ENCODE data around the gene DAW1. TPM values are rescaled to one million over a fixed set of nuclear protein-coding genes. Genes with fewer than 3 reads are reported as not detected.
"Not testable (repeated sequence)": the region's sequence is repeated elsewhere in the genome, so short reads cannot be mapped to it uniquely, and the experiment has no call there.

The DAW1 gene
- polyA plus RNA-seq, 1 donor: 0.79 TPM

DNA sequence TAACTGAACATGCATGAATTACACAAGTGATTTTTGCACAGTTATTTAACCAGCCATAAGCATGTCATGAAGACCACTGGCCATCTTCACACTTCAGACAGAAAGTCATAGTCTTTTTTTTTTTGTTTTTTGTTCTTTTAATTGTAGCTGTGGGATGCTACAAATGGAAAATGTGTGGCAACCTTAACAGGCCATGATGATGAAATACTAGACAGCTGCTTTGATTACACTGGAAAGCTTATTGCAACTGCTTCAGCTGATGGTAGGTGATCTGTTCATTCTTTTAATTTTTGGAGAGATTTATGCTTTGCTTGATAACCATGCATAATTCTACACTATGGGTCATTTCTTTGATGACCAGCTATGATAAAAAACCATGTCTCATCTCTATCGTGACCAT is 35.6 kb downstream of the DAW1 start:
- no peak for DNase-seq
- no CpG with 5 or more reads among the region's 1 CpG for WGBS (ENCODE audit: insufficient coverage, low lambda C conversion rate)
- Histone ChIP-seq H3K27me3 (ENCODE audit: control insufficient read depth, insufficient read depth, low read length) (peaks cover 3% of the 10 kb centered on the region), H3K36me3 (ENCODE audit: control insufficient read depth, insufficient read depth, low read length) (no peaks in the 10 kb centered on the region), H3K4me1 (ENCODE audit: control insufficient read depth, insufficient read depth, low read length) (no peaks in the 10 kb centered on the region), H3K27ac (ENCODE audit: low read length) (no peak overlapping the region), H3K9me3 (ENCODE audit: control insufficient read depth, low read depth, low read length) (no peaks in the 10 kb centered on the region), H3K4me3 (ENCODE audit: low read length) (no peak overlapping the region)

- 84% methylated on average over 3 of the region's 7 CpGs for whole genome bisulfite sequencing (ENCODE audit: insufficient coverage, low lambda C conversion rate)
- H3K27me3 ChIP-seq (ENCODE audit: control insufficient read depth, insufficient read depth, low read length): no peaks in the 10 kb centered on the region
- H3K9me3 ChIP-seq (ENCODE audit: control insufficient read depth, low read depth, low read length): no peaks in the 10 kb centered on the region
- H3K36me3 ChIP-seq (ENCODE audit: control insufficient read depth, insufficient read depth, low read length): no peaks in the 10 kb centered on the region
- no peak overlapping the region for H3K27ac ChIP-seq (ENCODE audit: low read length)
- no peaks in the 10 kb centered on the region for H3K4me1 ChIP-seq (ENCODE audit: control insufficient read depth, insufficient read depth, low read length)
- H3K4me3 ChIP-seq (ENCODE audit: low read length): no peak overlapping the region
- no peak for DNase-seq
Measured at GRCh38 chr2:227908266-227909054, 37.0 kb downstream of the DAW1 start.

- H3K9me3 ChIP-seq (ENCODE audit: control insufficient read depth, low read depth, low read length): no peaks in the 10 kb centered on the region
- no peaks in the 10 kb centered on the region for H3K4me1 ChIP-seq (ENCODE audit: control insufficient read depth, insufficient read depth, low read length)
- no peak for DNase-seq
- H3K4me3 ChIP-seq (ENCODE audit: low read length): no peak overlapping the region
- WGBS (ENCODE audit: insufficient coverage, low lambda C conversion rate): no CpG with 5 or more reads among the region's 2 CpGs
- no peaks in the 10 kb centered on the region for H3K27me3 ChIP-seq (ENCODE audit: control insufficient read depth, insufficient read depth, low read length)
- H3K36me3 ChIP-seq (ENCODE audit: control insufficient read depth, insufficient read depth, low read length): no peaks in the 10 kb centered on the region
- H3K27ac ChIP-seq (ENCODE audit: low read length): no peak overlapping the region
Measured at GRCh38 chr2:227914362-227914761, 42.9 kb downstream of the DAW1 start.

- DNase-seq: peak in 1 of 2 donors; percentile 56
- no CpG with 5 or more reads among the region's 4 CpGs for WGBS (ENCODE audit: insufficient coverage, low lambda C conversion rate)
- no peaks in the 10 kb centered on the region for H3K4me1 ChIP-seq (ENCODE audit: control insufficient read depth, insufficient read depth, low read length)
- H3K36me3 ChIP-seq (ENCODE audit: control insufficient read depth, insufficient read depth, low read length): no peaks in the 10 kb centered on the region
- no peak overlapping the region for H3K27ac ChIP-seq (ENCODE audit: low read length)
- no peaks in the 10 kb centered on the region for H3K9me3 ChIP-seq (ENCODE audit: control insufficient read depth, low read depth, low read length)
- H3K4me3 ChIP-seq (ENCODE audit: low read length): no peak overlapping the region
- no peaks in the 10 kb centered on the region for H3K27me3 ChIP-seq (ENCODE audit: control insufficient read depth, insufficient read depth, low read length)
Measured at GRCh38 chr2:227921648-227922047, 50.2 kb downstream of the DAW1 start.

- WGBS (ENCODE audit: insufficient coverage, low lambda C conversion rate): no CpG with 5 or more reads among the region's 6 CpGs
- no peaks in the 10 kb centered on the region for H3K9me3 ChIP-seq (ENCODE audit: control insufficient read depth, low read depth, low read length)
- H3K36me3 ChIP-seq (ENCODE audit: control insufficient read depth, insufficient read depth, low read length): no peaks in the 10 kb centered on the region
- H3K4me1 ChIP-seq (ENCODE audit: control insufficient read depth, insufficient read depth, low read length): no peaks in the 10 kb centered on the region
- H3K27ac ChIP-seq (ENCODE audit: low read length): no peak overlapping the region
- no peak for DNase-seq
- H3K27me3 ChIP-seq (ENCODE audit: control insufficient read depth, insufficient read depth, low read length): no peaks in the 10 kb centered on the region
- no peak overlapping the region for H3K4me3 ChIP-seq (ENCODE audit: low read length)
Measured at GRCh38 chr2:227932001-227932400, 60.6 kb downstream of the DAW1 start.

GRCh38 chr2:227932403-227932802 is 61.0 kb downstream of the DAW1 start:
- DNase-seq: peak in 1 of 2 donors; percentile 32
- Histone ChIP-seq H3K27ac (ENCODE audit: low read length) (no peak overlapping the region), H3K4me3 (ENCODE audit: low read length) (no peak overlapping the region), H3K36me3 (ENCODE audit: control insufficient read depth, insufficient read depth, low read length) (no peaks in the 10 kb centered on the region), H3K27me3 (ENCODE audit: control insufficient read depth, insufficient read depth, low read length) (no peaks in the 10 kb centered on the region), H3K4me1 (ENCODE audit: control insufficient read depth, insufficient read depth, low read length) (no peaks in the 10 kb centered on the region), H3K9me3 (ENCODE audit: control insufficient read depth, low read depth, low read length) (no peaks in the 10 kb centered on the region)
- no CpG with 5 or more reads among the region's 2 CpGs for WGBS (ENCODE audit: insufficient coverage, low lambda C conversion rate)

DNA sequence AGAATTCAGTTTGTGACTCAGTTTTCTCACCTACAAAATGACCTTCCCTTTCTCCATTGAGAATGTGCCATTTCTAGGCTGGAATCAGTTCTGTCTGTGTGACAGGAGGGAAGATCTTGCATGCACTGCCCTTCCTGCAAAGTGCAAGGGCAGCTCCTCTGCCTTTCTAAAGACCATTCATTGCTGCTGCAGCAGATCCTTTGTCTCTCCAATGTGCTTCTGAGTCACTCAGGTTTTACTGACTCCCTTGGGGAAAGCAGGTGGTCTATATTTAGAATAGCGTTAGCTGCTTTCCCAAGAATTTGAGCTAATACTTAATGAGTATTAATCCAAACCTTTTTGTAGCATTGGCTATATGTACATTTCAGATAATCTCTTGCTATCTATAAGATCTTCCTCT is 62.5 kb downstream of the DAW1 start:
- no peak for DNase-seq
- WGBS (ENCODE audit: insufficient coverage, low lambda C conversion rate): 100% methylated on average over 1 of the region's 1 CpG
- no peaks in the 10 kb centered on the region for H3K9me3 ChIP-seq (ENCODE audit: control insufficient read depth, low read depth, low read length)
- H3K27ac ChIP-seq (ENCODE audit: low read length): no peak overlapping the region
- H3K4me3 ChIP-seq (ENCODE audit: low read length): no peak overlapping the region
- H3K36me3 ChIP-seq (ENCODE audit: control insufficient read depth, insufficient read depth, low read length): no peaks in the 10 kb centered on the region
- H3K4me1 ChIP-seq (ENCODE audit: control insufficient read depth, insufficient read depth, low read length): no peaks in the 10 kb centered on the region
- peaks cover 2% of the 10 kb centered on the region for H3K27me3 ChIP-seq (ENCODE audit: control insufficient read depth, insufficient read depth, low read length)

DNA sequence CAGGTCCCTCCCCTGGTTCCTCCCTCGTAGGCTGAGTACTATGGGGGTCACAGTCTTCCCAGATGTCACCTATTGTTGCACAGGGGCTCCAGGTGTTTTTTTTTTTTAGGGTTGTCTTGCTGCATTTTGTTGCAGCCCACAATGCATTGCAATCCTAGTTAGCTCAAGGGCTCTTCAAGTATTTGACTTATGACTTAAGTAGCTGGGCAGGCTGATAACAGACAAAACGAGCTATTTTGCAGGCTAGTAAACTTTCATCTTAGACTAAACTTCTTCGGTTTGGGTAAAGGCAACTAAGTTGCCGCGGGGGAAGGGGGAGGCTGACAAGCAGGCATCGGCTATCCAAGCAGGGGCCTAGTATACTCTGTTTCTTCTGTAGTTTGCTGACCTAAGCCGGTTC is 64.8 kb downstream of the DAW1 start:
- no CpG with 5 or more reads among the region's 7 CpGs for whole genome bisulfite sequencing (ENCODE audit: insufficient coverage, low lambda C conversion rate)
- DNase-seq; H3K27ac ChIP-seq (ENCODE audit: low read length); H3K4me1 ChIP-seq (ENCODE audit: control insufficient read depth, insufficient read depth, low read length); H3K36me3 ChIP-seq (ENCODE audit: control insufficient read depth, insufficient read depth, low read length); H3K27me3 ChIP-seq (ENCODE audit: control insufficient read depth, insufficient read depth, low read length); H3K4me3 ChIP-seq (ENCODE audit: low read length); H3K9me3 ChIP-seq (ENCODE audit: control insufficient read depth, low read depth, low read length): not testable (repeated sequence)

GRCh38 chr2:227939271-227940027 is 68.0 kb downstream of the DAW1 start:
- Histone ChIP-seq H3K4me1 (ENCODE audit: control insufficient read depth, insufficient read depth, low read length) (no peaks in the 10 kb centered on the region), H3K36me3 (ENCODE audit: control insufficient read depth, insufficient read depth, low read length) (no peaks in the 10 kb centered on the region), H3K9me3 (ENCODE audit: control insufficient read depth, low read depth, low read length) (no peaks in the 10 kb centered on the region), H3K27ac (ENCODE audit: low read length) (no peak overlapping the region), H3K4me3 (ENCODE audit: low read length) (no peak overlapping the region), H3K27me3 (ENCODE audit: control insufficient read depth, insufficient read depth, low read length) (peaks cover 2% of the 10 kb centered on the region)
- 61% methylated on average over 3 of the region's 11 CpGs for WGBS (ENCODE audit: insufficient coverage, low lambda C conversion rate)
- DNase-seq: peak in 1 of 2 donors; percentile 22

GRCh38 chr2:227942021-227942420 is 70.6 kb downstream of the DAW1 start:
- DNase-seq: no peak
- Histone ChIP-seq H3K27ac (ENCODE audit: low read length) (no peak overlapping the region), H3K4me1 (ENCODE audit: control insufficient read depth, insufficient read depth, low read length) (no peaks in the 10 kb centered on the region), H3K9me3 (ENCODE audit: control insufficient read depth, low read depth, low read length) (no peaks in the 10 kb centered on the region), H3K4me3 (ENCODE audit: low read length) (no peak overlapping the region), H3K27me3 (ENCODE audit: control insufficient read depth, insufficient read depth, low read length) (peaks cover 2% of the 10 kb centered on the region), H3K36me3 (ENCODE audit: control insufficient read depth, insufficient read depth, low read length) (no peaks in the 10 kb centered on the region)
- 100% methylated on average over 2 of the region's 2 CpGs for WGBS (ENCODE audit: insufficient coverage, low lambda C conversion rate)
